ENCODE results near the gene PPP2R5C. TPM values are rescaled to one million over a fixed set of nuclear protein-coding genes. Genes with fewer than 3 reads are reported as not detected.
"Not testable (repeated sequence)": the region's sequence is repeated elsewhere in the genome, so short reads cannot be mapped to it uniquely, and the experiment has no call there.

PPP2R5C gene
- total RNA-seq, 2 donors from 2014 or later: 232 to 283 TPM

GRCh38 chr14:101971458-101971857 is 209.9 kb downstream of the PPP2R5C start:
- Mint-ChIP-seq H3K27ac (peak overlapping the region; percentile 31), H3K4me1 (peaks cover 30% of the 10 kb centered on the region), H3K36me3 (ENCODE audit: low read depth) (peaks cover 58% of the 10 kb centered on the region)
- not testable (repeated sequence) for H3K9me3 Mint-ChIP-seq; H3K4me3 Mint-ChIP-seq; ATAC-seq (replicated peaks); H3K27me3 Mint-ChIP-seq

GRCh38 chr14:101972126-101972866 is 210.8 kb downstream of the PPP2R5C start:
- peaks cover 60% of the 10 kb centered on the region for H3K36me3 Mint-ChIP-seq (ENCODE audit: low read depth)
- peaks cover 24% of the 10 kb centered on the region for H3K4me1 Mint-ChIP-seq
- no peak for ATAC-seq (replicated peaks)
- H3K27ac Mint-ChIP-seq: peak overlapping the region; percentile 31
- no peak overlapping the region for H3K4me3 Mint-ChIP-seq
- no peaks in the 10 kb centered on the region for H3K9me3 Mint-ChIP-seq
- no peaks in the 10 kb centered on the region for H3K27me3 Mint-ChIP-seq

- no peak for ATAC-seq (replicated peaks)
- Mint-ChIP-seq H3K27ac (no peak overlapping the region), H3K4me1 (peaks cover 20% of the 10 kb centered on the region), H3K4me3 (no peak overlapping the region), H3K36me3 (ENCODE audit: low read depth) (peaks cover 63% of the 10 kb centered on the region), H3K27me3 (no peaks in the 10 kb centered on the region), H3K9me3 (no peaks in the 10 kb centered on the region)
Observed at GRCh38 chr14:101973356-101973755, 211.8 kb downstream of the PPP2R5C start.

GRCh38 chr14:101975231-101975630 is 213.7 kb downstream of the PPP2R5C start:
- Mint-ChIP-seq H3K36me3 (ENCODE audit: low read depth) (peaks cover 63% of the 10 kb centered on the region), H3K4me3 (no peak overlapping the region), H3K27ac (no peak overlapping the region), H3K9me3 (no peaks in the 10 kb centered on the region), H3K27me3 (no peaks in the 10 kb centered on the region), H3K4me1 (peaks cover 16% of the 10 kb centered on the region)
- ATAC-seq (replicated peaks): no peak

Other genes starting within 250 kb of the PPP2R5C start
- gene DIO3, start 200.2 kb upstream of the PPP2R5C start, total RNA-seq: not detected
- 100 to 1,000 TPM; 319 to 383 TPM for gene DYNC1H1, start 202.9 kb downstream of the PPP2R5C start, total RNA-seq

Measured in activated T-helper 17 cell treated with anti-CD3 and anti-CD28 coated beads, Interleukin-2, amount 50 U/mL, for 72 hours (primary cell).